Measurements from ENCODE around the gene WDR62.

GRCh38 chr19:36106991-36107390, 52.3 kb downstream of the WDR62 start:
- TF ChIP-seq, protein P1, sequence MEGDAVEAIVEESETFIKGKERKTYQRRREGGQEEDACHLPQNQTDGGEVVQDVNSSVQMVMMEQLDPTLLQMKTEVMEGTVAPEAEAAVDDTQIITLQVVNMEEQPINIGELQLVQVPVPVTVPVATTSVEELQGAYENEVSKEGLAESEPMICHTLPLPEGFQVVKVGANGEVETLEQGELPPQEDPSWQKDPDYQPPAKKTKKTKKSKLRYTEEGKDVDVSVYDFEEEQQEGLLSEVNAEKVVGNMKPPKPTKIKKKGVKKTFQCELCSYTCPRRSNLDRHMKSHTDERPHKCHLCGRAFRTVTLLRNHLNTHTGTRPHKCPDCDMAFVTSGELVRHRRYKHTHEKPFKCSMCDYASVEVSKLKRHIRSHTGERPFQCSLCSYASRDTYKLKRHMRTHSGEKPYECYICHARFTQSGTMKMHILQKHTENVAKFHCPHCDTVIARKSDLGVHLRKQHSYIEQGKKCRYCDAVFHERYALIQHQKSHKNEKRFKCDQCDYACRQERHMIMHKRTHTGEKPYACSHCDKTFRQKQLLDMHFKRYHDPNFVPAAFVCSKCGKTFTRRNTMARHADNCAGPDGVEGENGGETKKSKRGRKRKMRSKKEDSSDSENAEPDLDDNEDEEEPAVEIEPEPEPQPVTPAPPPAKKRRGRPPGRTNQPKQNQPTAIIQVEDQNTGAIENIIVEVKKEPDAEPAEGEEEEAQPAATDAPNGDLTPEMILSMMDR (IDR thresholded peaks at IDR 0.05; ENCODE audit: insufficient read depth, low read depth, low read length) = no peak
- no peak for TF ChIP-seq EZH2 (IDR thresholded peaks at IDR 0.05; ENCODE audit: insufficient read depth, low read length)
